Ascending aorta (tissue), 2 donors: ENCODE measurements around the gene OGDH. TPM values are rescaled to one million over a fixed set of nuclear protein-coding genes. Genes with fewer than 3 reads are reported as not detected.
"Not testable (repeated sequence)": the region's sequence is repeated elsewhere in the genome, so short reads cannot be mapped to it uniquely, and the experiment has no call there.

Experiments used
- DNase-seq, 2 donors: peaks; one replicate each; pipeline ENCODE4 v3.0.0-alpha.2; 2019; ENCODE audit warnings: low spot score in 2 of 2
- H3K27ac ChIP-seq, 2 donors: fragments of 200-600 bp; sonication (generic); one replicate each; pipeline ENCODE4 v1.5.1; 2016 to 2017; ENCODE audit warnings: mild to moderate bottlenecking in 1 of 2
- H3K27me3 ChIP-seq: fragments of 200-600 bp; sonication (generic); one replicate; pipeline ENCODE4 v1.5.1; 2017
- H3K36me3 ChIP-seq, 2 donors: fragments of 200-600 bp; sonication (generic); one replicate each; pipeline ENCODE4 v1.5.1; 2016
- H3K4me1 ChIP-seq, 2 donors: fragments of 200-600 bp; sonication (generic); one replicate each; pipeline ENCODE4 v1.5.1; 2016 to 2017; ENCODE audit warnings: mild to moderate bottlenecking in 1 of 2
- H3K4me3 ChIP-seq, 2 donors: fragments of 200-600 bp; sonication (generic); one replicate each; pipeline ENCODE4 v1.5.1; 2016 to 2017; ENCODE audit warnings: mild to moderate bottlenecking in 1 of 2
- H3K9me3 ChIP-seq, 2 donors: fragments of 200-600 bp; sonication (generic); one replicate each; pipeline ENCODE4 v1.5.1; 2016
- intact Hi-C: fragments of 100-400 bp; cut with DNase I; formaldehyde crosslinking; loops from one replicate; pipeline ENCODE4 v1.15.1; 2023
- total RNA-seq: library from RNA; depleted of rRNA; stranded (reverse); fragments of >200 nt; gene quantifications from one replicate; pipeline ENCODE4 v1.1.0, GENCODE V29; 2016
- TF ChIP-seq, protein P1 (sequence below), 3 experiments: fragments of 200-600 bp in 2 of 3; fragments of 450-650 bp in 1 of 3; sonication (generic) in 2 of 3; IDR thresholded peaks; one replicate each; pipeline ENCODE4 v1.5.1; 2016 to 2019; ENCODE audit warnings: antibody characterized with exemption in 3 of 3, mild to moderate bottlenecking in 1 of 3, moderate library complexity in 1 of 3

The OGDH gene
- total RNA-seq: 117 TPM

- intact Hi-C loops: loop anchor here (1.0 to 10.0 kb wide), 9 partner anchors 24 to 682 kb away; partner anchors contain the start of genes CCM2, H2AZ2, PPIA and PURB
- H3K27ac ChIP-seq: peak within 1 kb of the TSS; percentile 95 to 99
- H3K4me3 ChIP-seq: peak within 1 kb of the TSS; percentile 70 to 85
- no peaks in the 10 kb centered on the region for H3K36me3 ChIP-seq
- DNase-seq: peak; percentile 95 to 99
- H3K27me3 ChIP-seq: no peaks in the 10 kb centered on the region
- H3K4me1 ChIP-seq: peaks cover 0 to 7% of the 10 kb centered on the region in 2 donors
- TF ChIP-seq, protein P1, sequence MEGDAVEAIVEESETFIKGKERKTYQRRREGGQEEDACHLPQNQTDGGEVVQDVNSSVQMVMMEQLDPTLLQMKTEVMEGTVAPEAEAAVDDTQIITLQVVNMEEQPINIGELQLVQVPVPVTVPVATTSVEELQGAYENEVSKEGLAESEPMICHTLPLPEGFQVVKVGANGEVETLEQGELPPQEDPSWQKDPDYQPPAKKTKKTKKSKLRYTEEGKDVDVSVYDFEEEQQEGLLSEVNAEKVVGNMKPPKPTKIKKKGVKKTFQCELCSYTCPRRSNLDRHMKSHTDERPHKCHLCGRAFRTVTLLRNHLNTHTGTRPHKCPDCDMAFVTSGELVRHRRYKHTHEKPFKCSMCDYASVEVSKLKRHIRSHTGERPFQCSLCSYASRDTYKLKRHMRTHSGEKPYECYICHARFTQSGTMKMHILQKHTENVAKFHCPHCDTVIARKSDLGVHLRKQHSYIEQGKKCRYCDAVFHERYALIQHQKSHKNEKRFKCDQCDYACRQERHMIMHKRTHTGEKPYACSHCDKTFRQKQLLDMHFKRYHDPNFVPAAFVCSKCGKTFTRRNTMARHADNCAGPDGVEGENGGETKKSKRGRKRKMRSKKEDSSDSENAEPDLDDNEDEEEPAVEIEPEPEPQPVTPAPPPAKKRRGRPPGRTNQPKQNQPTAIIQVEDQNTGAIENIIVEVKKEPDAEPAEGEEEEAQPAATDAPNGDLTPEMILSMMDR (IDR thresholded peaks at IDR 0.05): no peak
- no peaks in the 10 kb centered on the region for H3K9me3 ChIP-seq
These were observed at the start of gene OGDH for GRCh38 chr7:44606341-44607140. Gene OGDH, plus strand, starts transcription at chr7:44606627. Its CDS starts 17,717 bp downstream, at chr7:44624344.

- intact Hi-C loops: no loop called here
- TF ChIP-seq, protein P1 (IDR thresholded peaks at IDR 0.05): no peak
- no peak for DNase-seq
- Histone ChIP-seq H3K27me3 (no peaks in the 10 kb centered on the region), H3K4me3 (no peak overlapping the region), H3K27ac (no peak overlapping the region), H3K36me3 (no peaks in the 10 kb centered on the region), H3K9me3 (no peaks in the 10 kb centered on the region), H3K4me1 (no peaks in the 10 kb centered on the region)
These were observed 48.9 kb upstream of the OGDH start for GRCh38 chr7:44557485-44557884.

GRCh38 chr7:44559485-44559884, 46.9 kb upstream of the OGDH start:
- peak in 1 of 2 donors; percentile 42 for DNase-seq
- no peak overlapping the region for H3K4me3 ChIP-seq
- TF ChIP-seq, protein P1 (IDR thresholded peaks at IDR 0.05): no peak
- no peaks in the 10 kb centered on the region for H3K27me3 ChIP-seq
- no peak overlapping the region for H3K27ac ChIP-seq
- H3K9me3 ChIP-seq: no peaks in the 10 kb centered on the region
- intact Hi-C loops: no loop called here
- no peaks in the 10 kb centered on the region for H3K4me1 ChIP-seq
- H3K36me3 ChIP-seq: peaks cover 0 to 12% of the 10 kb centered on the region in 2 donors

GRCh38 chr7:44561481-44561880, 44.9 kb upstream of the OGDH start:
- H3K4me3 ChIP-seq: no peak overlapping the region
- DNase-seq: no peak
- H3K9me3 ChIP-seq: no peaks in the 10 kb centered on the region
- intact Hi-C loops: no loop called here
- TF ChIP-seq, protein P1 (IDR thresholded peaks at IDR 0.05): no peak
- no peak overlapping the region for H3K27ac ChIP-seq
- H3K27me3 ChIP-seq: no peaks in the 10 kb centered on the region
- no peaks in the 10 kb centered on the region for H3K4me1 ChIP-seq
- peaks cover 16 to 30% of the 10 kb centered on the region in 2 donors for H3K36me3 ChIP-seq

DNA sequence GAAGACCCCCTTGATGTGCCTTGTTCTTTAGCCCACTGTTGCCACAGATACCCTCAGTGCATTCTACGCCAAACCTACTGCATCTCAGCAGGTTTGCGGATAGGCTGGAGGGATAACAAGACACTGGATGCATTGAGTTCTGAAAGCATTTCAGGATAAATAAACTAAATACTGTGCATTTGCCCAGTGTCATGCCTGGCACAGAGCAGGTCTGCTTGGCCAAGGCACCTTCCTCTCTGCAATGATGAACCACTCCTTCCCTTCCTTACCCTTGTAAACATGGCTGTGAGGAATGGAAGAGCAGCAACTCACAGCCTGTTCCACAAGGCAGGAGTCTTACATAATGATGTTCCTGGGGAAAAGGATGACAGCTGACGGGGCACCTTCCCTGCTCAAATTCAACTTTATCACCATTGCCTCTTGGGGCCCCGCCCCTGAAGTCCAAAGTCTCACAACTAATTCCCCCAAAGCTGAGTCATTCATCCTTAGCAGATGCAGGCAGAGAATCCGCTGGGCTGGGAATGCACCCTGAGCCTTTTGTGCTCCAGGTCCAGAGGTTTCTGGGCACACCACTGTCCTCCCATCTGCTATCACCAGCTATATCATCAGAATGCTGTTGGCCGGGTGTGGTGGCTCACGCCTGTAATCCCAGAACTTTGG, 44.3 kb upstream of the OGDH start:
- DNase-seq: no peak

DNA sequence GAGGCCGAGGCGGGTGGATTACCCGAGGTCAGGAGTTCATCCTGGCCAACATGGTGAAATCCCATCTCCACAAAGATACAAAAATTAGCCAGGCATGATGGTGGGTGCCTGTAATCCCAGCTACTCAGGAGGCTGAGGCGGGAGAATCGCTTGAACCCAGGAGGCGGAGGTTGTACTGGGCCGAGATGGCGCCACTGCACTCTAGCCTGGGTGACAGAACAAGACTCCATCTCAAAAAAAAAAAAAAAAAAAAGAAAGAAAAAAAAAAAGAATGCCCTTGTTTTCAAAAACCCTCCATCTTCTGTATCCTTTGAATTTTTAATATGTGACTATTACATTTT, 43.8 kb upstream of the OGDH start:
- intact Hi-C loops, H3K4me1 ChIP-seq, DNase-seq, H3K9me3 ChIP-seq, H3K27ac ChIP-seq, H3K4me3 ChIP-seq, H3K27me3 ChIP-seq: not testable (repeated sequence)
- peaks cover 26 to 41% of the 10 kb centered on the region in 2 donors for H3K36me3 ChIP-seq

More for the DNA sequence above, 44.3 kb upstream of the OGDH start:
- Histone ChIP-seq H3K27me3 (no peaks in the 10 kb centered on the region), H3K36me3 (peaks cover 21 to 36% of the 10 kb centered on the region in 2 donors), H3K9me3 (no peaks in the 10 kb centered on the region), H3K4me1 (no peaks in the 10 kb centered on the region), H3K4me3 (no peak overlapping the region), H3K27ac (no peak overlapping the region)
- intact Hi-C loops: no loop called here
- TF ChIP-seq, protein P1 (IDR thresholded peaks at IDR 0.05): no peak
